Lower leg skin (tissue), 3 donors: ENCODE data around the gene SGO2.

Experiments
- POLR2A ChIP-seq, 2 donors: fragments of 450-650 bp; IDR thresholded peaks; one replicate each; pipeline ENCODE4 v1.6.1; 2016 to 2017; ENCODE audit warnings: antibody characterized with exemption in 2 of 2, mild to moderate bottlenecking in 1 of 2, moderate library complexity in 1 of 2
- TF ChIP-seq, protein P1 (sequence below), 3 donors: fragments of 450-650 bp; IDR thresholded peaks; one replicate each; pipeline ENCODE4 v1.5.1; 2016; ENCODE audit warnings: antibody characterized with exemption in 3 of 3, mild to moderate bottlenecking in 3 of 3, moderate library complexity in 2 of 3

DNA sequence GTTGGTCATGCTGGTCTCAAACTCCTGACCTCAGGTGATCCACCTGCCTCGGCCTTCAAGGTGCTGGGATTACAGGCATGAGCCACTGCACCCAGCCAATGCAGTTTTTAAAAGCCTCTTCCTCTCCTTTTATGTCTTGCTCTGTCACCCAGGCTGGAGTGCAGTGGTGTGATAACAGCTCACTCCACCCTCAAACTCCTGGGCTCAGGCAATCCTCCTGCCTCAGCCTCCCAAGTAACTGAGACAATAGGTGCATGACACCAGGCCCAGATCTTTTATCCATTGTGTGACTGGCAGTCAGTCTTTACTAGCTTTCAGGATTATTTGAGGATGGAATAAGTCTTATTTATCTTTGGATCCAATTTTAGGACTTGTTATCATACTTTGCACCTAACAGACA lies 29.3 kb upstream of the SGO2 start:
- TF ChIP-seq, protein P1, sequence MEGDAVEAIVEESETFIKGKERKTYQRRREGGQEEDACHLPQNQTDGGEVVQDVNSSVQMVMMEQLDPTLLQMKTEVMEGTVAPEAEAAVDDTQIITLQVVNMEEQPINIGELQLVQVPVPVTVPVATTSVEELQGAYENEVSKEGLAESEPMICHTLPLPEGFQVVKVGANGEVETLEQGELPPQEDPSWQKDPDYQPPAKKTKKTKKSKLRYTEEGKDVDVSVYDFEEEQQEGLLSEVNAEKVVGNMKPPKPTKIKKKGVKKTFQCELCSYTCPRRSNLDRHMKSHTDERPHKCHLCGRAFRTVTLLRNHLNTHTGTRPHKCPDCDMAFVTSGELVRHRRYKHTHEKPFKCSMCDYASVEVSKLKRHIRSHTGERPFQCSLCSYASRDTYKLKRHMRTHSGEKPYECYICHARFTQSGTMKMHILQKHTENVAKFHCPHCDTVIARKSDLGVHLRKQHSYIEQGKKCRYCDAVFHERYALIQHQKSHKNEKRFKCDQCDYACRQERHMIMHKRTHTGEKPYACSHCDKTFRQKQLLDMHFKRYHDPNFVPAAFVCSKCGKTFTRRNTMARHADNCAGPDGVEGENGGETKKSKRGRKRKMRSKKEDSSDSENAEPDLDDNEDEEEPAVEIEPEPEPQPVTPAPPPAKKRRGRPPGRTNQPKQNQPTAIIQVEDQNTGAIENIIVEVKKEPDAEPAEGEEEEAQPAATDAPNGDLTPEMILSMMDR (IDR thresholded peaks at IDR 0.05) = no peak
- no peak for TF ChIP-seq POLR2A (IDR thresholded peaks at IDR 0.05)
